Purkinje cell (primary cell): ENCODE results near the gene DHRS3. TPM values are rescaled to one million over a fixed set of nuclear protein-coding genes. Genes with fewer than 3 reads are reported as not detected.

Experiments used
- polyA plus RNA-seq: library from polyadenylated mRNA; unstranded; fragments of >200 nt; fragmentation: Nextera tagmentation; gene quantifications from 2 replicates; pipeline ENCODE4 v1.2.1, GENCODE V29; 2014

Gene DHRS3, protein sequence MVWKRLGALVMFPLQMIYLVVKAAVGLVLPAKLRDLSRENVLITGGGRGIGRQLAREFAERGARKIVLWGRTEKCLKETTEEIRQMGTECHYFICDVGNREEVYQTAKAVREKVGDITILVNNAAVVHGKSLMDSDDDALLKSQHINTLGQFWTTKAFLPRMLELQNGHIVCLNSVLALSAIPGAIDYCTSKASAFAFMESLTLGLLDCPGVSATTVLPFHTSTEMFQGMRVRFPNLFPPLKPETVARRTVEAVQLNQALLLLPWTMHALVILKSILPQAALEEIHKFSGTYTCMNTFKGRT
- 0.38 and 0.87 TPM in 2 replicates for polyA plus RNA-seq

DNA sequence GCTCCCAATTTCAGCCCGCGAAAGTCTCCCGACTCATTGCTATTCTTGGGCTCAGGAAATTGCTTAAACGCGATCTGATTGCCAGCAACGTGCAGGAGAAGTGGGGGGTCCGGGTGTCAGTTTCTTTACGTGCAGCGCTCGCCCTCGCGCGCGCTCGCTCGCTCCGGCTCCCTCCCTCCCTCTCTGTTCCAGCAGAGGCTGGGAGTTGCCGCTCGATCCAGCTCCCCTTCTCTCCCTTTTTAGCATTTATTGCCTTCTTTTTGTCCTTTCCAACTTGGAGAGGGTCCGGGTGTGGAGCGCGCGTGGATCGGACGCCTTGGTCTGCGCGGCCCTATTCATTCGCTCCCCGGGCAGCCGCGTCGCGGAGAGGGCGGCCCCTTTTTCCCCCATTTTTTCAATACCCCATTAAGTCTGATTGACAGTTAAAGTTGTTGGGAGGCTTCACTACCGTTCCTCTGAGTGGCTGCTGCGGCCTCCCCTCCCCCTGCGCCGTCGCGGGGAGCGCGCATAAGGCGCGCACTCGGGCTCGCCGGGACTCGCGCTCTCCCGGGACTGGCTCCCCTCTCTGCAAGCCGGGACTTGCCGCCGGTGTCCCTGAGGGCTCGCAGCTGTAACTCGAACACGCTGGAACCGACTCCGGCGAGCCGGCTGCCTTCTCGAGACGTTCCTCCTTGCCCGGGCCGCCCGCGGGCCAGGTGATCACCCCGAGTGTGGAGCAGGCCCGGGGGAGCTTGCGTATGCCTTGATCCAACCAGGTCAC is at the start of gene DHRS3:
Gene DHRS3, minus strand, starts transcription at position 310 of the 760 bp plus-strand sequence. CDS start 862 bp downstream, outside the sequence.

DNA sequence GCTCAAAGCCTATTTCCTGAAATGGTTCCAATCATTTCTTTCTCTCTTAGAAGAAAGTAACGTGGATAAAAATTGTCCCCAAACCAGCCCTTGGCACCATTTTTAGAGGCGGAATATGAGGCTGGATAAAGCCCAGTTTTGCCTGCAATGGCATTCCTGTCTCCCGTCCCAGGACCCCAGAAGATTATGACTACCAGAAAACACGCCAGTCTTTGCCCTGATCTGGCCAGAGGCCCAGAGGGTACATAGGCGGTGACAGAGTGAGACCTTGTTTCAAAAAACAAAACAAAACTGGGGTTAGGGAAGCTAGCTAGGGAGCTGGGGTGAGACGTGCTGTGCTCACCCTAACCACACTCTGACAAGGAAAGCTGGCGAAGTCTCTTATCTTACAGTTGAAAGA is 25.8 kb upstream of the DHRS3 start, which contains the start of gene AADACL4:
Gene AADACL4, plus strand, starts transcription at position 301 of the 400 bp plus-strand sequence. CDS start 462 bp downstream, outside the sequence.

Other genes with a start within 250 kb of the DHRS3 start
- not detected in 2 replicates for gene AADACL4, start 25.9 kb upstream of the DHRS3 start, polyA plus RNA-seq
- gene AADACL3, start 97.9 kb upstream of the DHRS3 start, polyA plus RNA-seq = not detected in 2 replicates
- not detected in 2 replicates for gene CFAP107, start 128.0 kb upstream of the DHRS3 start, polyA plus RNA-seq
- not detected in 2 replicates for gene PRAMEF12, start 155.5 kb upstream of the DHRS3 start, polyA plus RNA-seq
- not detected in 2 replicates for gene PRAMEF1, start 173.2 kb upstream of the DHRS3 start, polyA plus RNA-seq
- gene PRAMEF11, start 213.2 kb upstream of the DHRS3 start, polyA plus RNA-seq = not detected in 2 replicates
- not detected in 2 replicates for gene HNRNPCL1, start 230.5 kb upstream of the DHRS3 start, polyA plus RNA-seq
- not detected in 2 replicates for gene PRAMEF2, start 238.9 kb upstream of the DHRS3 start, polyA plus RNA-seq